ENCODE data around the gene MPRIP.
A peak's percentile ranks its signal among the peaks of the same experiment; 100 is the strongest.

The MPRIP gene

GRCh38 chr17:17237026-17237799 lies 195.0 kb downstream of the MPRIP start, which contains the start of gene FLCN:
FLCN (minus strand) TSS chr17:17237168; CDS start chr17:17228137, 9,031 bp downstream.
- DNase-seq (ENCODE audit: low spot score) = peak; percentile 84

GRCh38 chr17:17239832-17240231 lies 197.6 kb downstream of the MPRIP start:
- DNase-seq (ENCODE audit: low spot score) = no peak

- no peak for DNase-seq (ENCODE audit: low spot score)
These were observed 199.4 kb downstream of the MPRIP start for GRCh38 chr17:17241656-17242055.

- no peak for DNase-seq (ENCODE audit: low spot score)
These were observed 200.0 kb downstream of the MPRIP start for GRCh38 chr17:17242246-17242645.
